AG04450 (cell line): ENCODE data around the gene MRPL22. TPM values are rescaled to one million over a fixed set of nuclear protein-coding genes. Genes with fewer than 3 reads are reported as not detected.

Source experiments
- CTCF ChIA-PET: fragments of 300-600, 350-600 bp; formaldehyde crosslinking; extraction: SDS; loops from one replicate; lab custom pipeline; 2022; ENCODE audit warnings: antibody characterized with exemption, inconsistent platforms; lab: Charles Lee
- POLR2A ChIA-PET: fragments of 350-600 bp; formaldehyde crosslinking; extraction: SDS; loops from one replicate; lab custom pipeline; 2021; ENCODE audit warnings: antibody characterized with exemption, inconsistent platforms; lab: Yijun Ruan, JAX
- DNase-seq: peaks from one replicate; pipeline ENCODE4 v3.0.0-alpha.2; 2011; ENCODE audit warnings: low read depth, low spot score
- H3K27ac ChIP-seq: one replicate; pipeline ENCODE4 v1.5.1; 2012; ENCODE audit warnings: low read depth, low read length, control low read depth
- H3K27me3 ChIP-seq: one replicate; pipeline ENCODE4 v1.6.0; 2012; ENCODE audit warnings: low read length; ENCODE audit not compliant: control insufficient read depth, insufficient read depth
- H3K4me3 ChIP-seq: 2 replicates; pipeline ENCODE4 v1.5.1; 2011; ENCODE audit warnings: mild to moderate bottlenecking, low read depth, low read length, control low read depth
- H3K9me3 ChIP-seq: 2 replicates; pipeline ENCODE4 v1.5.1; 2012; ENCODE audit warnings: low read length; ENCODE audit not compliant: control insufficient read depth, insufficient read depth
- polyA plus RNA-seq: library from polyadenylated mRNA; depleted of rRNA; stranded (reverse); fragments of >200 nt; gene quantifications from 2 replicates; pipeline ENCODE4 v1.2.3, GENCODE V29; 2011; rRNA removed
- TF ChIP-seq, protein P1 (sequence below): IDR thresholded peaks from 2 replicates; pipeline ENCODE4 v1.5.1; 2011; ENCODE audit warnings: low read depth, low read length, control low read depth, inconsistent platforms

The MRPL22 gene
- polyA plus RNA-seq, 1 experiment, result 47.3 TPM

DNA sequence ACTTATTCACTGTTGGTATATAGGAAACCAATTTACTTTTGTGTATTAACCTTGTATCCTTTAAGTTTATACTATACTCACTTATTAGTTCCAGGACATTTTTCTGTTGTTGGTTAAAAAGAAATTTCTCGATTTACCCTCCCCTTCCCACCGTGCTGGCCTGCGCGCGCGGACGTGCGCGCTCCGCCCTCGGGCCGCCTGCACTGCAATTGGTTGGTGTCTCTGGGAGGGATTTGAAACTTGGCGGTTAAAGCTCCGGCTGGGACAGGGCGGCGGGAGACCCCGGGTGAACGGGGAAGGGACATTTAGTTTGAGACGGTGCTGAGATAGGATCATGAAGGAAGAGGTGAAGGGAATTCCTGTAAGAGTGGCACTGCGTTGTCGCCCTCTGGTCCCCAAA lies 72.7 kb downstream of the MRPL22 start, which contains the start of gene KIF4B:
TSS of gene KIF4B (plus strand) at position 230 of the 400 bp plus-strand sequence. CDS start at position 335, 105 bp downstream.
- POLR2A ChIA-PET, result no interaction called here
- H3K27me3 ChIP-seq, result no peaks in the 10 kb centered on the region
- no peak for DNase-seq
- H3K9me3 ChIP-seq, result no peaks in the 10 kb centered on the region; the same call in 1 of the 2 replicates
- H3K4me3 ChIP-seq, result no peak within 1 kb of the TSS
- no peak within 1 kb of the TSS for H3K27ac ChIP-seq
- CTCF ChIA-PET, result no interaction called here
- TF ChIP-seq, protein P1, sequence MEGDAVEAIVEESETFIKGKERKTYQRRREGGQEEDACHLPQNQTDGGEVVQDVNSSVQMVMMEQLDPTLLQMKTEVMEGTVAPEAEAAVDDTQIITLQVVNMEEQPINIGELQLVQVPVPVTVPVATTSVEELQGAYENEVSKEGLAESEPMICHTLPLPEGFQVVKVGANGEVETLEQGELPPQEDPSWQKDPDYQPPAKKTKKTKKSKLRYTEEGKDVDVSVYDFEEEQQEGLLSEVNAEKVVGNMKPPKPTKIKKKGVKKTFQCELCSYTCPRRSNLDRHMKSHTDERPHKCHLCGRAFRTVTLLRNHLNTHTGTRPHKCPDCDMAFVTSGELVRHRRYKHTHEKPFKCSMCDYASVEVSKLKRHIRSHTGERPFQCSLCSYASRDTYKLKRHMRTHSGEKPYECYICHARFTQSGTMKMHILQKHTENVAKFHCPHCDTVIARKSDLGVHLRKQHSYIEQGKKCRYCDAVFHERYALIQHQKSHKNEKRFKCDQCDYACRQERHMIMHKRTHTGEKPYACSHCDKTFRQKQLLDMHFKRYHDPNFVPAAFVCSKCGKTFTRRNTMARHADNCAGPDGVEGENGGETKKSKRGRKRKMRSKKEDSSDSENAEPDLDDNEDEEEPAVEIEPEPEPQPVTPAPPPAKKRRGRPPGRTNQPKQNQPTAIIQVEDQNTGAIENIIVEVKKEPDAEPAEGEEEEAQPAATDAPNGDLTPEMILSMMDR, result no peak

DNA sequence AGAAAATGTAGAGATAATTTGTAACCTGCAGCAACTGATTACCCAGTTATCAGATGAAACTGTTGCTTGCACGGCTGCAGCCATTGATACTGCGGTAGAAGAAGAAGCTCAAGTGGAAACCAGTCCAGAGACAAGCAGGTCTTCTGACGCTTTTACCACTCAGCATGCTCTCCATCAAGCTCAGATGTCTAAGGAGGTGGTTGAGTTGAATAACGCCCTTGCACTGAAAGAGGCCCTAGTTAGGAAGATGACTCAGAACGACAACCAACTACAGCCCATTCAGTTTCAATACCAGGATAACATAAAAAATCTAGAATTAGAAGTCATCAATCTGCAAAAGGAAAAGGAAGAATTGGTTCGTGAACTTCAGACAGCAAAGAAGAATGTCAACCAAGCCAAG lies 74.4 kb downstream of the MRPL22 start:
- ChIA-PET POLR2A (no interaction called here), CTCF (no interaction called here)
- Histone ChIP-seq H3K4me3 (no peak overlapping the region), H3K9me3 (no peaks in the 10 kb centered on the region; the same call in 1 of the 2 replicates), H3K27ac (no peak overlapping the region), H3K27me3 (no peaks in the 10 kb centered on the region)
- TF ChIP-seq, protein P1, result no peak
- DNase-seq, result no peak

DNA sequence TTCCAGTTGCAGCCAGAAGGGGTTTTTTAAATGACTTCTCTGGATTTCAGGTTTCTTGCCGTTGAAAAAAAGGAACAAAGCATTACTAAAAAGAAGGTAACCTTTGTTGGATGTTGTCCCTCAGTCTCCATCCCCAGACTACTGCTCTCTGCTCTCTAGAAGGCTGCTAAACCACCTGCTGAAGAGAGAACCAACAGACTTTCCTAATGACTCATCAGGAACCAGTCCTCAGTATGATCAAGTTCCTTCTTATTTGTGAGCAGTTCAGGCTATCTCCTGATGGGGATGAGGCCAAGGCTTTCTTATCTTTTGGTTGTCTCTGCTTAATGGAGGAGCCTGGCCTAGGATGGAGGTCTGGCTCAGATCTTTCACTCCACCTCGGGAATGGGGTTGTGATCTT lies 76.7 kb downstream of the MRPL22 start:
- Histone ChIP-seq H3K27ac (no peak overlapping the region), H3K4me3 (no peak overlapping the region), H3K9me3 (no peaks in the 10 kb centered on the region; the same call in 1 of the 2 replicates), H3K27me3 (no peaks in the 10 kb centered on the region)
- ChIA-PET CTCF (no interaction called here), POLR2A (no interaction called here)
- TF ChIP-seq, protein P1, result no peak
- no peak for DNase-seq

Other genes with a start within 250 kb of the MRPL22 start
- 54.9 and 64.9 TPM in 2 replicates for gene LARP1, start 185.7 kb upstream of the MRPL22 start, polyA plus RNA-seq
- 21.1 and 22.7 TPM in 2 replicates for gene FAXDC2, start 90.5 kb upstream of the MRPL22 start, polyA plus RNA-seq
- gene CNOT8, start 82.4 kb upstream of the MRPL22 start, polyA plus RNA-seq, result 41.0 and 51.8 TPM in 2 replicates
- 10.0 and 10.7 TPM in 2 replicates for gene GEMIN5, start 2.9 kb upstream of the MRPL22 start, polyA plus RNA-seq
- 0.02 TPM in 1 of 2 replicates, not detected in the other for gene KIF4B, start 72.7 kb downstream of the MRPL22 start, polyA plus RNA-seq